Measurements from ENCODE around the gene NKG7. TPM values are rescaled to one million over a fixed set of nuclear protein-coding genes. Genes with fewer than 3 reads are reported as not detected.

Gene NKG7
- total and polyA plus RNA-seq, 2 of the 13 experiments (the other 11 are each of a cell fraction or from before 2014, with no cell fraction given), result 0.40 TPM; not detected in 1

DNA sequence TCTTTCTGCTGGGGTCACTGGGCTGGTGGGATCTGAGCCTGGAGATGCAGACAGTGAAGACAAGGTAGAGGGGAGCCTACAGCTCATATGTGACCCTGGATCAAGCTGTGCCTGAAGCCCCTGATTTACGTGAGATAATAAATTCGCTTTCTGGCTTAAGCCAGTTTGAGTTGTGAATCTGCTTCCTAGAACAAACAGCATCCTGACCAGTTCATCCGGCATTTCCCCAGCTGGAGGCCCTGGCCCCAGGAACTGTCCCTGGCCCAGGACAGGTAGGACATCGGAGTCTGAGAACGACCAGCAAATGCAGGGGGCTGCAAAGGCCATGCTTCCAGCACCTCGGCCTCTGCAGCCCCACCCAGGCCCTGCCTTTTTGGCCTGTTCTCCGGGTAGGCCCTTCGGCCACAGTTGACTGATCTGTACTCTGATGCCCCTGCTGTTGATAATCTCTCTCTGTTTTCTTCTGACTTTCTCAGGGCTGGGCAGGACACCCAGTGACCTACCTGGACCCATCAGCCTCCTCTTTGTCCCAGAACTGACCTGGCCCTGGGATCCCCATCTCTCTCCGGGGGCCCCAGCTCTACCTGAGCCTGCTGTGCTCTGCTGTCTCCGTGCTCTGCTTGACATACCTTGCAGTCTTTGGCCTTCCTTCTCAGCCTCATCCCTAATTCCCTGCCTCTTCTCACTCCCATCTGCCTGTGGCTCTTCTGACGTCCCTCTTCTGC is 21.0 kb downstream of the NKG7 start (continued):
- TF ChIP-seq ZMAT3 (CRISPR knock-in tag; conservative IDR thresholded peaks at IDR 0.05), result 0 out of 2 replicates have a peak, but pooled peaks have one; percentile 24
- TF ChIP-seq, protein P1, sequence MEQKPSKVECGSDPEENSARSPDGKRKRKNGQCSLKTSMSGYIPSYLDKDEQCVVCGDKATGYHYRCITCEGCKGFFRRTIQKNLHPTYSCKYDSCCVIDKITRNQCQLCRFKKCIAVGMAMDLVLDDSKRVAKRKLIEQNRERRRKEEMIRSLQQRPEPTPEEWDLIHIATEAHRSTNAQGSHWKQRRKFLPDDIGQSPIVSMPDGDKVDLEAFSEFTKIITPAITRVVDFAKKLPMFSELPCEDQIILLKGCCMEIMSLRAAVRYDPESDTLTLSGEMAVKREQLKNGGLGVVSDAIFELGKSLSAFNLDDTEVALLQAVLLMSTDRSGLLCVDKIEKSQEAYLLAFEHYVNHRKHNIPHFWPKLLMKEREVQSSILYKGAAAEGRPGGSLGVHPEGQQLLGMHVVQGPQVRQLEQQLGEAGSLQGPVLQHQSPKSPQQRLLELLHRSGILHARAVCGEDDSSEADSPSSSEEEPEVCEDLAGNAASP (CRISPR knock-in tag; IDR thresholded peaks at IDR 0.05; ENCODE audit: borderline replicate concordance), result no peak
- TF ChIP-seq, protein P2, sequence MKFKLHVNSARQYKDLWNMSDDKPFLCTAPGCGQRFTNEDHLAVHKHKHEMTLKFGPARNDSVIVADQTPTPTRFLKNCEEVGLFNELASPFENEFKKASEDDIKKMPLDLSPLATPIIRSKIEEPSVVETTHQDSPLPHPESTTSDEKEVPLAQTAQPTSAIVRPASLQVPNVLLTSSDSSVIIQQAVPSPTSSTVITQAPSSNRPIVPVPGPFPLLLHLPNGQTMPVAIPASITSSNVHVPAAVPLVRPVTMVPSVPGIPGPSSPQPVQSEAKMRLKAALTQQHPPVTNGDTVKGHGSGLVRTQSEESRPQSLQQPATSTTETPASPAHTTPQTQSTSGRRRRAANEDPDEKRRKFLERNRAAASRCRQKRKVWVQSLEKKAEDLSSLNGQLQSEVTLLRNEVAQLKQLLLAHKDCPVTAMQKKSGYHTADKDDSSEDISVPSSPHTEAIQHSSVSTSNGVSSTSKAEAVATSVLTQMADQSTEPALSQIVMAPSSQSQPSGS (CRISPR knock-in tag; IDR thresholded peaks at IDR 0.05), result 0 out of 2 replicates have a peak, but pooled peaks have one; percentile 26
- no peak for TF ChIP-seq ZNF496 (CRISPR knock-in tag; IDR thresholded peaks at IDR 0.05; ENCODE audit: insufficient replicate concordance)
- no peak for TF ChIP-seq ZNF230 (CRISPR knock-in tag; IDR thresholded peaks at IDR 0.05)
- TF ChIP-seq ZNF720 (CRISPR knock-in tag; IDR thresholded peaks at IDR 0.05), result no peak
- TF ChIP-seq, protein P3, sequence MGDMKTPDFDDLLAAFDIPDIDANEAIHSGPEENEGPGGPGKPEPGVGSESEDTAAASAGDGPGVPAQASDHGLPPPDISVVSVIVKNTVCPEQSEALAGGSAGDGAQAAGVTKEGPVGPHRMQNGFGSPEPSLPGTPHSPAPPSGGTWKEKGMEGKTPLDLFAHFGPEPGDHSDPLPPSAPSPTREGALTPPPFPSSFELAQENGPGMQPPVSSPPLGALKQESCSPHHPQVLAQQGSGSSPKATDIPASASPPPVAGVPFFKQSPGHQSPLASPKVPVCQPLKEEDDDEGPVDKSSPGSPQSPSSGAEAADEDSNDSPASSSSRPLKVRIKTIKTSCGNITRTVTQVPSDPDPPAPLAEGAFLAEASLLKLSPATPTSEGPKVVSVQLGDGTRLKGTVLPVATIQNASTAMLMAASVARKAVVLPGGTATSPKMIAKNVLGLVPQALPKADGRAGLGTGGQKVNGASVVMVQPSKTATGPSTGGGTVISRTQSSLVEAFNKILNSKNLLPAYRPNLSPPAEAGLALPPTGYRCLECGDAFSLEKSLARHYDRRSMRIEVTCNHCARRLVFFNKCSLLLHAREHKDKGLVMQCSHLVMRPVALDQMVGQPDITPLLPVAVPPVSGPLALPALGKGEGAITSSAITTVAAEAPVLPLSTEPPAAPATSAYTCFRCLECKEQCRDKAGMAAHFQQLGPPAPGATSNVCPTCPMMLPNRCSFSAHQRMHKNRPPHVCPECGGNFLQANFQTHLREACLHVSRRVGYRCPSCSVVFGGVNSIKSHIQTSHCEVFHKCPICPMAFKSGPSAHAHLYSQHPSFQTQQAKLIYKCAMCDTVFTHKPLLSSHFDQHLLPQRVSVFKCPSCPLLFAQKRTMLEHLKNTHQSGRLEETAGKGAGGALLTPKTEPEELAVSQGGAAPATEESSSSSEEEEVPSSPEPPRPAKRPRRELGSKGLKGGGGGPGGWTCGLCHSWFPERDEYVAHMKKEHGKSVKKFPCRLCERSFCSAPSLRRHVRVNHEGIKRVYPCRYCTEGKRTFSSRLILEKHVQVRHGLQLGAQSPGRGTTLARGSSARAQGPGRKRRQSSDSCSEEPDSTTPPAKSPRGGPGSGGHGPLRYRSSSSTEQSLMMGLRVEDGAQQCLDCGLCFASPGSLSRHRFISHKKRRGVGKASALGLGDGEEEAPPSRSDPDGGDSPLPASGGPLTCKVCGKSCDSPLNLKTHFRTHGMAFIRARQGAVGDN (CRISPR knock-in tag; IDR thresholded peaks at IDR 0.05), result peak; percentile 78
- peak; percentile 100 for TF ChIP-seq ZNF329 (CRISPR knock-in tag; IDR thresholded peaks at IDR 0.05; ENCODE audit: low read depth)
- TF ChIP-seq, protein P4, sequence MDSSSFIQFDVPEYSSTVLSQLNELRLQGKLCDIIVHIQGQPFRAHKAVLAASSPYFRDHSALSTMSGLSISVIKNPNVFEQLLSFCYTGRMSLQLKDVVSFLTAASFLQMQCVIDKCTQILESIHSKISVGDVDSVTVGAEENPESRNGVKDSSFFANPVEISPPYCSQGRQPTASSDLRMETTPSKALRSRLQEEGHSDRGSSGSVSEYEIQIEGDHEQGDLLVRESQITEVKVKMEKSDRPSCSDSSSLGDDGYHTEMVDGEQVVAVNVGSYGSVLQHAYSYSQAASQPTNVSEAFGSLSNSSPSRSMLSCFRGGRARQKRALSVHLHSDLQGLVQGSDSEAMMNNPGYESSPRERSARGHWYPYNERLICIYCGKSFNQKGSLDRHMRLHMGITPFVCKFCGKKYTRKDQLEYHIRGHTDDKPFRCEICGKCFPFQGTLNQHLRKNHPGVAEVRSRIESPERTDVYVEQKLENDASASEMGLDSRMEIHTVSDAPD (CRISPR knock-in tag; IDR thresholded peaks at IDR 0.05), result no peak
- no peak for TF ChIP-seq SMARCC2 (IDR thresholded peaks at IDR 0.05)
- no peak for TF ChIP-seq RFX3 (CRISPR knock-in tag; IDR thresholded peaks at IDR 0.05)
- TF ChIP-seq ZNF629 (CRISPR knock-in tag; conservative IDR thresholded peaks at IDR 0.05), result no peak
- TF ChIP-seq, protein P5, sequence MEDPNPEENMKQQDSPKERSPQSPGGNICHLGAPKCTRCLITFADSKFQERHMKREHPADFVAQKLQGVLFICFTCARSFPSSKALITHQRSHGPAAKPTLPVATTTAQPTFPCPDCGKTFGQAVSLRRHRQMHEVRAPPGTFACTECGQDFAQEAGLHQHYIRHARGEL (CRISPR knock-in tag; IDR thresholded peaks at IDR 0.05), result no peak
- no peak for TF ChIP-seq ETV5 (CRISPR knock-in tag; IDR thresholded peaks at IDR 0.05; ENCODE audit: borderline replicate concordance)
- TF ChIP-seq, protein P6, sequence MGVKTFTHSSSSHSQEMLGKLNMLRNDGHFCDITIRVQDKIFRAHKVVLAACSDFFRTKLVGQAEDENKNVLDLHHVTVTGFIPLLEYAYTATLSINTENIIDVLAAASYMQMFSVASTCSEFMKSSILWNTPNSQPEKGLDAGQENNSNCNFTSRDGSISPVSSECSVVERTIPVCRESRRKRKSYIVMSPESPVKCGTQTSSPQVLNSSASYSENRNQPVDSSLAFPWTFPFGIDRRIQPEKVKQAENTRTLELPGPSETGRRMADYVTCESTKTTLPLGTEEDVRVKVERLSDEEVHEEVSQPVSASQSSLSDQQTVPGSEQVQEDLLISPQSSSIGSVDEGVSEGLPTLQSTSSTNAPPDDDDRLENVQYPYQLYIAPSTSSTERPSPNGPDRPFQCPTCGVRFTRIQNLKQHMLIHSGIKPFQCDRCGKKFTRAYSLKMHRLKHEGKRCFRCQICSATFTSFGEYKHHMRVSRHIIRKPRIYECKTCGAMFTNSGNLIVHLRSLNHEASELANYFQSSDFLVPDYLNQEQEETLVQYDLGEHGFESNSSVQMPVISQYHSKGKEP (CRISPR knock-in tag; IDR thresholded peaks at IDR 0.05), result no peak
- TF ChIP-seq, protein P7, sequence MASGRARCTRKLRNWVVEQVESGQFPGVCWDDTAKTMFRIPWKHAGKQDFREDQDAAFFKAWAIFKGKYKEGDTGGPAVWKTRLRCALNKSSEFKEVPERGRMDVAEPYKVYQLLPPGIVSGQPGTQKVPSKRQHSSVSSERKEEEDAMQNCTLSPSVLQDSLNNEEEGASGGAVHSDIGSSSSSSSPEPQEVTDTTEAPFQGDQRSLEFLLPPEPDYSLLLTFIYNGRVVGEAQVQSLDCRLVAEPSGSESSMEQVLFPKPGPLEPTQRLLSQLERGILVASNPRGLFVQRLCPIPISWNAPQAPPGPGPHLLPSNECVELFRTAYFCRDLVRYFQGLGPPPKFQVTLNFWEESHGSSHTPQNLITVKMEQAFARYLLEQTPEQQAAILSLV (CRISPR knock-in tag; IDR thresholded peaks at IDR 0.05; ENCODE audit: borderline replicate concordance), result 0 out of 2 replicates have a peak, but pooled peaks have one; percentile 15
- no peak for TF ChIP-seq ATAD3A (CRISPR knock-in tag; IDR thresholded peaks at IDR 0.05)

Measured in HepG2 (cell line).